ENCODE data around the gene SRP68.
"Not testable (repeated sequence)": the region's sequence is repeated elsewhere in the genome, so short reads cannot be mapped to it uniquely, and the experiment has no call there.

The SRP68 gene

DNA sequence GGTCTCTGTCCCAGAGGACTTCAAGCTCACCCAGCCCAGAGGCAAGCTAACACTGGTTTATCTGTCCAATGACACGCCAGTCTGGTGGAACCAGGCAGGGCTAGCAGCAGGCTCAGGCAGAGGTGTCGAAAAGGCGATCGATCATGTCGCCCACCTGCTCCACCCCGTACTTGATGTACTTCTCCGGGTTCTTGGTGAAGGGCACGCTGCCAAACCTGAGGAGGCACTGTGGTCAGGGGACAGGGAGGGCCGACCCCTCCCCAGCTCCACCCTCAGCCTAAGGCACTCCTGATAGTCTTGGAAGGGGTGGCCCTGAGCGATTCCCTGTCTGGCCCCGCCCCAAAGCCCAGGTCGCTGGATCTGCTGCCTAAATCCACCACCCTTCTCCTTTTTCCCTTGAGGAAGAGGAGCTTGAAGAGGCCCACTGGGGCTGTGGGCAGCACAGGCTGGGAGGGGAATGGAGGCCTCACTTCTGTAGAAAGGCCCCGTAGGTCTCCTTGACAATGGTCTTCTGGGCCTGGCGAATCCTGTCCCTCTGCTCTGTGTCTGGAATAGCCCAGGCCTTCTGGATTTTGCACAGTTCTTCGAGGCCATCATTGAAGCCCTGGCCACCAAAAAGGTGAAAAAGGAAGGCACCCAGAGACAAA lies 11.3 kb upstream of the SRP68 start:
- ATAC-seq: no peak
- no peaks in the 10 kb centered on the region for H3K9me3 Mint-ChIP-seq
- DNase-seq: no peak
- peaks cover 9% of the 10 kb centered on the region for H3K36me3 Mint-ChIP-seq (ENCODE audit: low read depth)
- H3K27ac Mint-ChIP-seq: no peak overlapping the region
- H3K27me3 Mint-ChIP-seq: peaks cover 8% of the 10 kb centered on the region
- H3K4me1 Mint-ChIP-seq: peaks cover 6% of the 10 kb centered on the region
- no peak overlapping the region for H3K4me3 Mint-ChIP-seq

GRCh38 chr17:76082326-76083251 lies 10.3 kb upstream of the SRP68 start:
- no peak overlapping the region for H3K27ac Mint-ChIP-seq

GRCh38 chr17:76081295-76082210 lies 9.2 kb upstream of the SRP68 start:
- DNase-seq: no peak
- H3K4me1 Mint-ChIP-seq: peaks cover 16% of the 10 kb centered on the region
- no peak for ATAC-seq
- H3K4me3 Mint-ChIP-seq: no peak overlapping the region
- no peak overlapping the region for H3K27ac Mint-ChIP-seq
- peaks cover 7% of the 10 kb centered on the region for H3K36me3 Mint-ChIP-seq (ENCODE audit: low read depth)
- no peaks in the 10 kb centered on the region for H3K9me3 Mint-ChIP-seq
- peaks cover 28% of the 10 kb centered on the region for H3K27me3 Mint-ChIP-seq

More at GRCh38 chr17:76082326-76083251, 10.3 kb upstream of the SRP68 start:
- H3K27me3 Mint-ChIP-seq: peaks cover 18% of the 10 kb centered on the region
- H3K4me3 Mint-ChIP-seq: no peak overlapping the region
- DNase-seq (no peak), ATAC-seq (no peak)
- H3K4me1 Mint-ChIP-seq: peaks cover 9% of the 10 kb centered on the region
- H3K9me3 Mint-ChIP-seq: no peaks in the 10 kb centered on the region
- H3K36me3 Mint-ChIP-seq (ENCODE audit: low read depth): peaks cover 9% of the 10 kb centered on the region

GRCh38 chr17:76080768-76081287 lies 8.5 kb upstream of the SRP68 start:
- H3K4me1 Mint-ChIP-seq: peaks cover 22% of the 10 kb centered on the region
- H3K4me3 Mint-ChIP-seq: no peak overlapping the region
- H3K27me3 Mint-ChIP-seq: peaks cover 35% of the 10 kb centered on the region
- H3K27ac Mint-ChIP-seq: no peak overlapping the region
- H3K9me3 Mint-ChIP-seq: no peaks in the 10 kb centered on the region
- DNase-seq (no peak), ATAC-seq (no peak)
- peaks cover 7% of the 10 kb centered on the region for H3K36me3 Mint-ChIP-seq (ENCODE audit: low read depth)

GRCh38 chr17:76079956-76080767 lies 7.8 kb upstream of the SRP68 start:
- Mint-ChIP-seq H3K27ac (no peak overlapping the region), H3K27me3 (peaks cover 42% of the 10 kb centered on the region), H3K9me3 (no peaks in the 10 kb centered on the region), H3K4me3 (no peak overlapping the region), H3K36me3 (ENCODE audit: low read depth) (peaks cover 7% of the 10 kb centered on the region), H3K4me1 (peaks cover 27% of the 10 kb centered on the region)
- ATAC-seq (peak; percentile 10), DNase-seq (no peak)

DNA sequence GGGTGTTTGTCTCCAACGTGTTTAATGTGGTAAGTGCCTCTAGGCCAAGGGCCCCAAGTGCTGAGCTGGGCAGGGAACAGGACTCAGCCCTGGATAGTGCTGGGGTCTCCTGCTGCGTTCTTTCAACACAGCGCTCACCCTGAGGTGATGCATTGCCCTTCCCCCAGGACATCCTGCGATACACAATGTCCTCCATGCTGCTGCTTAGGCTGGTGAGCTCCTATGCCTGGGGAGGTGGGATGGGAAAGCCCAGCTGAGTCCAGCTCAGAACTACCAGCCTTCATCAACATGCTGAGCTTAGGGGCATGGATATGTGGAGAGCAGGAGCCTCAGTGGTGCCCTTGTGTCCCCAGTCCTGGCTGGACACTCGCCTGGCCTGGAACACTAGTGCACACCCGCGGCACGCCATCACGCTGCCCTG lies 7.2 kb upstream of the SRP68 start:
- H3K4me3 Mint-ChIP-seq: no peak overlapping the region
- H3K27me3 Mint-ChIP-seq: peaks cover 47% of the 10 kb centered on the region
- peaks cover 31% of the 10 kb centered on the region for H3K4me1 Mint-ChIP-seq
- H3K9me3 Mint-ChIP-seq: no peaks in the 10 kb centered on the region
- no peak overlapping the region for H3K27ac Mint-ChIP-seq
- peaks cover 4% of the 10 kb centered on the region for H3K36me3 Mint-ChIP-seq (ENCODE audit: low read depth)
- ATAC-seq: peak; percentile 6
- DNase-seq: no peak

DNA sequence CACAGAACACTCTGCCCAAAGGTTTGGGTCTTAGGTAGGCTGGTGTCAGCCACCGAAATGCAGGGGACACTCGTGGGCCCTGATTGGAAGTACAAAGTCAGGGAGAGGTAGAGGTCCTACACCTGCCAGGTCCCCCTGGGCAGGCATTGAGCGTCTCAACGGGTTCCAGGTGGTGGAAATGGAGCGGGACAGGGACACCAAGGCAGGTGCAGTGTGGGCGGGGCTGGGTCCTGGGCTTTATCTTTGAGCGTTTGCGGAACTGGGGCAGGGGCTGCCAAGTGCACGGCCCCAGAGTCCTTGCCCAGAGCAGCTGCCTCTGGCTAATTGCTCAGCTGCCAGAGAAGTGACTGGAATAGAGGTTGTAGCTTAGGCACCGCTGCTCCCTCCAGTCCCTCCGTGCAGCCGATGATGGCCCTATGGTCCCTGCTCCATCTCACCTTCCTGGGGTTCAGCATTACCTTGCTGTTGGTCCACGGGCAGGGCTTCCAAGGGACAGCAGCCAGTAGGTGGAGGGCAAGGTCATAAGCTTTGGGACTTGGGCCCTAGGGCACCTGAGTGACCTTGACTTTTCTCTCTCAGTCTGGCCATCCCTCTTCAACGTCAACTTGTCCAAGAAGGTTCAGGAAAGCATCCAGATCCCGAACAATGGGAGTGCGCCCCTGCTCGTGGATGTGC lies 6.7 kb upstream of the SRP68 start, which contains the start of gene ZACN:
Gene ZACN, plus strand, starts transcription at position 323 of the 675 bp plus-strand sequence. Its CDS starts 83 bp downstream, at position 406.
- Mint-ChIP-seq H3K4me1 (peaks cover 31% of the 10 kb centered on the region), H3K9me3 (no peaks in the 10 kb centered on the region), H3K36me3 (ENCODE audit: low read depth) (no peaks in the 10 kb centered on the region), H3K4me3 (no peak within 1 kb of the TSS), H3K27me3 (peaks cover 49% of the 10 kb centered on the region), H3K27ac (no peak within 1 kb of the TSS)
- ATAC-seq: no peak
- no peak for DNase-seq

GRCh38 chr17:76078370-76078769 lies 6.1 kb upstream of the SRP68 start:
- not testable (repeated sequence) for ATAC-seq; H3K9me3 Mint-ChIP-seq; DNase-seq; H3K36me3 Mint-ChIP-seq (ENCODE audit: low read depth); H3K27ac Mint-ChIP-seq; H3K4me3 Mint-ChIP-seq
- peaks cover 35% of the 10 kb centered on the region for H3K4me1 Mint-ChIP-seq
- peaks cover 54% of the 10 kb centered on the region for H3K27me3 Mint-ChIP-seq

DNA sequence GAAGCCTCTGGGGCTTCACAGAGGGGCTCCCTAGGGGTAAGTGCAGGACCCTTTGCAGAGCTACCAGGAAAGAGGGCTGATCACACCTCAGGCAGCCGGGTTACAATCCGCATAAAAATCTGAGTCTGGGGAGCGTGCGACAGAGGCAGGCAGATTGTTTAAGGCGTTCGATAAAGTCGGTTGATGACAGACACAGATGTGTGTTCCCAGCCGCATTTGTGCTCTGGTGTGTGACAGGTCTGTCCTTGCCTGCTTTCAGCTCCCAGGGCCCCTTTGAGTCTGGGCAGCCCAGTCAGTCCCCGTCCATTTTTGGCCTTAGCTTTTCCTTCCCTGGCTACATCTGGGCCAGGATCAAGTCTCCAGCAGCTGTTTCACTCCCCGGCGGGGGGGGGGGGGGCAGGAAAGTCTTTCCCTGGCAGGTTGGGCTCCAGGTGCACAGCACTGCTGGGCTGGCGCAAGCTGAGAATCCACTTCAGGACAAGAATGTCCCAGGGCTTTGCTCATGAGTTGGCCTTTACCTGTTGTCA lies 5.3 kb upstream of the SRP68 start:
- no peak for ATAC-seq
- Mint-ChIP-seq H3K36me3 (ENCODE audit: low read depth) (no peaks in the 10 kb centered on the region), H3K4me1 (peaks cover 35% of the 10 kb centered on the region), H3K27me3 (peaks cover 54% of the 10 kb centered on the region), H3K27ac (no peak overlapping the region), H3K9me3 (no peaks in the 10 kb centered on the region), H3K4me3 (no peak overlapping the region)
- DNase-seq: no peak

GRCh38 chr17:76076765-76077583 lies 4.7 kb upstream of the SRP68 start:
- H3K27ac Mint-ChIP-seq: no peak overlapping the region
- H3K9me3 Mint-ChIP-seq: no peaks in the 10 kb centered on the region
- H3K4me3 Mint-ChIP-seq: peak overlapping the region; percentile 67
- DNase-seq (peak; percentile 41), ATAC-seq (no peak)
- H3K4me1 Mint-ChIP-seq: peaks cover 35% of the 10 kb centered on the region
- H3K36me3 Mint-ChIP-seq (ENCODE audit: low read depth): no peaks in the 10 kb centered on the region
- H3K27me3 Mint-ChIP-seq: peaks cover 54% of the 10 kb centered on the region

DNA sequence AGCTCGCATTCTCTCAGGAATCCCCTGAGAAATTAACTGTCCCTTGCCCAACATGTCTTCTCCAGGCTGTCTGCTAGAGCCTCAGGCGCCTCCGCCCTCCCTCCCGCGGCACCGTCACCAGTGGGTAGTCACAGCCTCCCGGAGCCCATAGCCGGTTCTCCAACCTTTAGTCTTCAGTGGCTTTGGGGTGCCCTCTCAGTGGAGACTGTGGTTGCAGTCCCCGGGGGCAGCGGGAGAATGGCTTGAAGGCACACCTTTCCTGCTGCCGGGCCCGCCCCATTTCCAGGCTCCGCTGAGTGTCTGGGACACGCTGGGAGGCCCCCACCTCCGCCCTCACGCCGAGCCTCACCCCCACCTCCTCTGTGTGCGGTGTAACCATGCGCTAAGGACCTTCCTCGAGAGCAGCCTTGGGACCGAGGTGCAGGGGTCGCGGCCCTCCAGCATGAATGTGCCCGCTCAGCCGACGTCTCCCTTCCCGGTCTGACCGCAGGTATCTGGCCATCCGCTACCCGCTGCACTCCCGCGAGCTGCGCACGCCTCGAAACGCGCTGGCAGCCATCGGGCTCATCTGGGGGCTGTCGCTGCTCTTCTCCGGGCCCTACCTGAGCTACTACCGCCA lies 3.9 kb upstream of the SRP68 start:
- Mint-ChIP-seq H3K4me1 (peaks cover 42% of the 10 kb centered on the region), H3K4me3 (peak overlapping the region; percentile 67), H3K27ac (no peak overlapping the region), H3K27me3 (peaks cover 54% of the 10 kb centered on the region), H3K36me3 (ENCODE audit: low read depth) (peaks cover 3% of the 10 kb centered on the region), H3K9me3 (no peaks in the 10 kb centered on the region)
- ATAC-seq (no peak), DNase-seq (no peak)

Data from activated naive CD8-positive, alpha-beta T cell treated with anti-CD3 and anti-CD28 coated beads, Interleukin-2, amount 50 U/mL, for 24 hours (primary cell).